ENCODE measurements around the gene UBXN2A.

The UBXN2A gene

GRCh38 chr2:23915327-23915726, 24.9 kb upstream of the UBXN2A start:
- TF ChIP-seq CEBPB (IDR thresholded peaks at IDR 0.05) (no peak), EP300 (IDR thresholded peaks at IDR 0.05; ENCODE audit: borderline replicate concordance) (no peak), RAD21 (IDR thresholded peaks at IDR 0.05; ENCODE audit: low read depth) (no peak), TEAD4 (IDR thresholded peaks at IDR 0.05) (no peak), YY1 (IDR thresholded peaks at IDR 0.05; ENCODE audit: low read depth) (no peak), EGR1 (IDR thresholded peaks at IDR 0.05) (no peak), FOXM1 (IDR thresholded peaks at IDR 0.05; ENCODE audit: borderline replicate concordance, low read depth) (no peak), NFIC (IDR thresholded peaks at IDR 0.05) (no peak), TAF1 (IDR thresholded peaks at IDR 0.05; ENCODE audit: low read depth) (no peak), MAX (IDR thresholded peaks at IDR 0.05) (no peak), REST (IDR thresholded peaks at IDR 0.05; ENCODE audit: low read depth) (no peak), TCF12 (IDR thresholded peaks at IDR 0.05; ENCODE audit: low read depth) (no peak), ZBTB7A (IDR thresholded peaks at IDR 0.05; ENCODE audit: low read depth) (no peak), USF1 (IDR thresholded peaks at IDR 0.05) (no peak), CREB1 (IDR thresholded peaks at IDR 0.05; ENCODE audit: low read depth) (no peak)

GRCh38 chr2:23916727-23917405, 23.4 kb upstream of the UBXN2A start:
- TF ChIP-seq CREB1 (IDR thresholded peaks at IDR 0.05; ENCODE audit: low read depth) (no peak), TEAD4 (IDR thresholded peaks at IDR 0.05) (no peak), ZBTB7A (IDR thresholded peaks at IDR 0.05; ENCODE audit: low read depth) (no peak), NFIC (IDR thresholded peaks at IDR 0.05) (no peak), EP300 (IDR thresholded peaks at IDR 0.05; ENCODE audit: borderline replicate concordance) (no peak), REST (IDR thresholded peaks at IDR 0.05; ENCODE audit: low read depth) (no peak)

GRCh38 chr2:23918837-23919489, 21.3 kb upstream of the UBXN2A start:
- TF ChIP-seq REST (IDR thresholded peaks at IDR 0.05; ENCODE audit: low read depth), result no peak
- TF ChIP-seq RAD21 (IDR thresholded peaks at IDR 0.05; ENCODE audit: low read depth), result no peak
- no peak for TF ChIP-seq YY1 (IDR thresholded peaks at IDR 0.05; ENCODE audit: low read depth)
- no peak for TF ChIP-seq TEAD4 (IDR thresholded peaks at IDR 0.05)
- no peak for TF ChIP-seq MAX (IDR thresholded peaks at IDR 0.05)
- no peak for TF ChIP-seq EGR1 (IDR thresholded peaks at IDR 0.05)
- TF ChIP-seq USF1 (IDR thresholded peaks at IDR 0.05), result no peak
- no peak for TF ChIP-seq FOXM1 (IDR thresholded peaks at IDR 0.05; ENCODE audit: borderline replicate concordance, low read depth)
- TF ChIP-seq NFIC (IDR thresholded peaks at IDR 0.05), result no peak
- no peak for TF ChIP-seq CREB1 (IDR thresholded peaks at IDR 0.05; ENCODE audit: low read depth)

- TF ChIP-seq CREB1 (IDR thresholded peaks at IDR 0.05; ENCODE audit: low read depth) (no peak), FOXM1 (IDR thresholded peaks at IDR 0.05; ENCODE audit: borderline replicate concordance, low read depth) (no peak), MAX (IDR thresholded peaks at IDR 0.05) (no peak), TEAD4 (IDR thresholded peaks at IDR 0.05) (no peak), CEBPB (IDR thresholded peaks at IDR 0.05) (no peak), TAF1 (IDR thresholded peaks at IDR 0.05; ENCODE audit: low read depth) (no peak), YY1 (IDR thresholded peaks at IDR 0.05; ENCODE audit: low read depth) (no peak), EP300 (IDR thresholded peaks at IDR 0.05; ENCODE audit: borderline replicate concordance) (no peak), ZBTB7A (IDR thresholded peaks at IDR 0.05; ENCODE audit: low read depth) (no peak), REST (IDR thresholded peaks at IDR 0.05; ENCODE audit: low read depth) (no peak), EGR1 (IDR thresholded peaks at IDR 0.05) (no peak), TCF12 (IDR thresholded peaks at IDR 0.05; ENCODE audit: low read depth) (no peak), NFIC (IDR thresholded peaks at IDR 0.05) (no peak), RAD21 (IDR thresholded peaks at IDR 0.05; ENCODE audit: low read depth) (no peak), USF1 (IDR thresholded peaks at IDR 0.05) (no peak)
Observed at GRCh38 chr2:23924589-23925359, 15.5 kb upstream of the UBXN2A start.
